ENCODE results near the gene FBXL7.

FBXL7 gene

DNA sequence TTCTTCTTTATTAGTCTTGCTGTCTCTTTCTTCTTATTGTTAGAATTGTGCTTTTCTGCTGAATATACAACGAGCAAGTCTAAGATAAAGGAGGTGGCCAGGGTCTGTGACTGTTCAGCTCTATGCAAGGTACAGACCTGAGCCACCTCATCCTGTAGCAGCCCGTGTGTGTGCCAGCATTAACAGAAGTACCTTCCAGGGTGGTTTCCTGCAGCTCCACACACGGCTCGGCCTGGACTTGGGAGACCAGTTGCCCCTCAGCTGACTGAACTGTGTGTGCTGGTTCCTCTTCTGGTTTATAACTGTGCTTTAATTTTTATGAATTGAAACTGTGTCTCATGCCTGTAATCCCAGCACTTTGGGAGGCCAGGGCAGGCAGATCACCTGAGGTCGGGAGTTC, 70.5 kb downstream of the FBXL7 start:
- H3K36me3 ChIP-seq (ENCODE audit: control insufficient read depth, insufficient read depth, low read length): no peaks in the 10 kb centered on the region

DNA sequence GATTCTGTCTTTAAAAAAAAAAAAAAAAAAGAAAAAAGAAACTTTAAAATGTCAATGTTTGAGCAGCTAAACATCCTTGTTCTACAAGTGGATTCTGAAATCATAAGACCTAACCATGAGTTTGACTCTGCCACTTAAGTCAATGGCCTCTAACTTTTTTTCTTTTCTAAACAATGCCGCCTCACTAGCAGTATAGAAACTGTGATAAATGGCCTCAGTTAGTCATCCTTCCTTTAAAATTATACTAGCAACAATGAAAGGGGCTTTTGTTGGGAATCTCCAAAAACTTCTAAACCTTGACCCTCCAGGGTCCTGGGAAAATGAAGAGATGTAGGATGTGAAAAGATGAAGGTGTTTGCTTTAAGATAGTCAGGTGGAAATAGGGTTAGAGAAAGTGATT, 71.1 kb downstream of the FBXL7 start:
- Histone ChIP-seq H3K4me3 (ENCODE audit: low read depth, low read length) (no peak overlapping the region), H3K9me3 (ENCODE audit: control insufficient read depth, insufficient read depth, low read length) (no peaks in the 10 kb centered on the region), H3K36me3 (ENCODE audit: control insufficient read depth, insufficient read depth, low read length) (no peaks in the 10 kb centered on the region), H3K4me1 (ENCODE audit: control insufficient read depth, insufficient read depth, low read length) (peaks cover 4% of the 10 kb centered on the region), H3K27me3 (ENCODE audit: control insufficient read depth, insufficient read depth, low read length) (no peaks in the 10 kb centered on the region), H3K9ac (ENCODE audit: low read depth, low read length) (no peak overlapping the region)

More for the DNA sequence above, 70.5 kb downstream of the FBXL7 start:
- Histone ChIP-seq H3K4me3 (ENCODE audit: low read depth, low read length) (no peak overlapping the region), H3K9ac (ENCODE audit: low read depth, low read length) (no peak overlapping the region), H3K9me3 (ENCODE audit: control insufficient read depth, insufficient read depth, low read length) (no peaks in the 10 kb centered on the region), H3K4me1 (ENCODE audit: control insufficient read depth, insufficient read depth, low read length) (peaks cover 4% of the 10 kb centered on the region), H3K27me3 (ENCODE audit: control insufficient read depth, insufficient read depth, low read length) (no peaks in the 10 kb centered on the region)

DNA sequence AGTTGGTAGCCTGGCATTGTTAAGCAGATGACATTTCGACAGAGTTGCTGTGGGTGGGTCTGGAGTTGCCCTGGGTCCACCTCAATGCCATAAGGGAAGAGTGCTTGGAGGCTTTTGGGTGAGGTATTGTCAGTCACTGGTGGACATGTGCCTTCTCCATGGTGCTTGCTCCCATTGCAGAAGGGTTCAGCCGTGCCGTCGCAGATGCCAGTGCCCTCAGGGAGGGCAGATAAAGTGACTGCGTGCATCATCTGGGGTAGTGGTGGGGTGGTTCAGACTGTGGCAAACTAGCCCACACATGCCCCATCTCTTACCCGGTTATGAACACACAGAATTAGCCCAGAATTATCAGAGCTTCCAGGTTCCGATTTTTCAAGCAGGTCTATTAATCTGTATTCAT, 71.6 kb downstream of the FBXL7 start:
- no peak overlapping the region for H3K4me3 ChIP-seq (ENCODE audit: low read depth, low read length)
- no peaks in the 10 kb centered on the region for H3K36me3 ChIP-seq (ENCODE audit: control insufficient read depth, insufficient read depth, low read length)
- peaks cover 4% of the 10 kb centered on the region for H3K4me1 ChIP-seq (ENCODE audit: control insufficient read depth, insufficient read depth, low read length)

DNA sequence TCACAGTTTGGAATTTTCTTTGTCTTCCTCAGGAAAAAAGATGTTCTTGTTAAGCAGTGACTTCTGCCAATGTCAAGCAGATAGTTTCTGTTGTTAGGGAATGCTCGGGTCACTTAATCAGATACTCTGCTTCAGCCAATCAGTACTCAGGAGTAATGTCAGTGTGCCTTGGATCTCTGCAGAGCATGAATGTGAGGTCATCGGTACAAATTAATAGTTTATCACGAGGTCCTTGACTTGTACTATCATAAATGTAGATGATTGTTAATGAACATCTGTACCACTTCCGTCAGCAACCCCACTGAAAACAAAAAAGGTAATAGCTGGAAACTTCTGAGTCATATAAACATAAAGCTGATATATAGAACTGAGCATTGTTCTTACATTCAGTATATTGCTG, 73.6 kb downstream of the FBXL7 start:
- H3K27me3 ChIP-seq (ENCODE audit: control insufficient read depth, insufficient read depth, low read length): no peaks in the 10 kb centered on the region
- no peak overlapping the region for H3K9ac ChIP-seq (ENCODE audit: low read depth, low read length)
- H3K4me1 ChIP-seq (ENCODE audit: control insufficient read depth, insufficient read depth, low read length): peaks cover 4% of the 10 kb centered on the region
- H3K36me3 ChIP-seq (ENCODE audit: control insufficient read depth, insufficient read depth, low read length): no peaks in the 10 kb centered on the region
- no peak overlapping the region for H3K4me3 ChIP-seq (ENCODE audit: low read depth, low read length)
- no peaks in the 10 kb centered on the region for H3K9me3 ChIP-seq (ENCODE audit: control insufficient read depth, insufficient read depth, low read length)

More for the DNA sequence above, 71.6 kb downstream of the FBXL7 start:
- Histone ChIP-seq H3K9me3 (ENCODE audit: control insufficient read depth, insufficient read depth, low read length) (no peaks in the 10 kb centered on the region), H3K27me3 (ENCODE audit: control insufficient read depth, insufficient read depth, low read length) (no peaks in the 10 kb centered on the region), H3K9ac (ENCODE audit: low read depth, low read length) (no peak overlapping the region)

DNA sequence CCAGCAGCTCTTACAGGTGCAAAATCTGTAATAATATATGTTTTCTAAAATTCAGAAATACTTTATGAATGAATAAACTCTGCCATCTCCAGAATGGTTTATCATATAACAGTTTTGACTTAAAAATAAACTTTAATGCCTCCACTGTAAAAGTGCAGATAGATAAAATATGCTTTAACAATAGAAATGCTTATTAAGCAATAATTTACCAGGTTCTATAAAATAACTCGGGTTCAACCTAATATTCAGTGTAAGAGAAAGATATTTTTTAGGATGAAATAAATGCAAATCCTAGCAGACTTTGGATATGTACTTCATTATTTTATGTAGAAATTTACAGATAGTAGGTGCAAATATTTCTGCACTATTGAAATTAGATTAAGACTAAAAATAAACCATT, 74.1 kb downstream of the FBXL7 start:
- Histone ChIP-seq H3K36me3 (ENCODE audit: control insufficient read depth, insufficient read depth, low read length) (no peaks in the 10 kb centered on the region), H3K4me1 (ENCODE audit: control insufficient read depth, insufficient read depth, low read length) (peaks cover 4% of the 10 kb centered on the region), H3K9me3 (ENCODE audit: control insufficient read depth, insufficient read depth, low read length) (no peaks in the 10 kb centered on the region), H3K27me3 (ENCODE audit: control insufficient read depth, insufficient read depth, low read length) (no peaks in the 10 kb centered on the region), H3K9ac (ENCODE audit: low read depth, low read length) (no peak overlapping the region), H3K4me3 (ENCODE audit: low read depth, low read length) (no peak overlapping the region)

DNA sequence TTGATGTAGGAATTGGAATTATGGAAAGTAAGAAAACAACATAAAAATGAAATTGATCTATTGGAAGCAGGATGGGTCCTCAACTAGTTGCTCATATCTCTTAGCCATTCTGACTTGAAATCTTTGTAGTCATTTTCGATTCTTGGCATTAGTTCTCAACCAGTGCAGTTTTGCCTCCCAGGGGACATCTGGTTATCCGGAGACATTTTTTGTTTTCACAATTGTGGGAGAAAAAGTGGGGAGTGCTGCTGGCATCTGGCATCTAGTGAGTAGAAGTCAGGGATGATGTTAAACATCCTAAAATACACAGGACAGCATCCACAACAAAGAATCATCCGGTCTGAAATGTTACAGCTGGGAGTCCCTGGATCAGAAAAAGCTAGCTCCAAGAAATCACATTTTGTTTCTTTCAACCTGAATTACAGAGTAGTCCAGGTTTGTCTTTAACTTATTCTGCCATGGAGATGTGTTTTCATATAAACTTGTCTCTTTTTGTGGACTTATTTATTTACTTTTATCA, 74.9 kb downstream of the FBXL7 start:
- Histone ChIP-seq H3K27me3 (ENCODE audit: control insufficient read depth, insufficient read depth, low read length) (no peaks in the 10 kb centered on the region), H3K9me3 (ENCODE audit: control insufficient read depth, insufficient read depth, low read length) (no peaks in the 10 kb centered on the region), H3K36me3 (ENCODE audit: control insufficient read depth, insufficient read depth, low read length) (no peaks in the 10 kb centered on the region), H3K4me3 (ENCODE audit: low read depth, low read length) (no peak overlapping the region), H3K4me1 (ENCODE audit: control insufficient read depth, insufficient read depth, low read length) (peaks cover 4% of the 10 kb centered on the region), H3K9ac (ENCODE audit: low read depth, low read length) (no peak overlapping the region)

DNA sequence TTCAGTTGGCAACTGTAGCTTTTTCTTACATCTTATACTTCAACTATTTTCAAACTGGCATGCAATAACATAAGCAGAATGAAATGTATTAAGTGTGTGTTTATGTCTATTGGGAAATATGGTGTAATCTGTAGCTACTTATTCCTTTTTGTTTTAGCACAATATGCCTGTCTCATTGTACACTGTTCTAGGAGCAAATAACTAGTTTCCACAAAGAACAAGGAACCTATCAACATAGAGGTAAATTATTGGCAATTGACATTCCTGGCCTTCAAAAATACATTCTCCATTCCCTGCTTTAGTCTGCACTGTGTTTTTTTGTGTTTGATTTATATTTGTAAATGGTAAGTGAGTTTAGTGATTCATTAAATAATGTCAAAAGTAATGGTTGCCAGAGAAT, 75.7 kb downstream of the FBXL7 start:
- no peak overlapping the region for H3K4me3 ChIP-seq (ENCODE audit: low read depth, low read length)
- no peaks in the 10 kb centered on the region for H3K9me3 ChIP-seq (ENCODE audit: control insufficient read depth, insufficient read depth, low read length)
- H3K4me1 ChIP-seq (ENCODE audit: control insufficient read depth, insufficient read depth, low read length): peaks cover 4% of the 10 kb centered on the region
- no peak overlapping the region for H3K9ac ChIP-seq (ENCODE audit: low read depth, low read length)
- no peaks in the 10 kb centered on the region for H3K36me3 ChIP-seq (ENCODE audit: control insufficient read depth, insufficient read depth, low read length)
- H3K27me3 ChIP-seq (ENCODE audit: control insufficient read depth, insufficient read depth, low read length): no peaks in the 10 kb centered on the region

DNA sequence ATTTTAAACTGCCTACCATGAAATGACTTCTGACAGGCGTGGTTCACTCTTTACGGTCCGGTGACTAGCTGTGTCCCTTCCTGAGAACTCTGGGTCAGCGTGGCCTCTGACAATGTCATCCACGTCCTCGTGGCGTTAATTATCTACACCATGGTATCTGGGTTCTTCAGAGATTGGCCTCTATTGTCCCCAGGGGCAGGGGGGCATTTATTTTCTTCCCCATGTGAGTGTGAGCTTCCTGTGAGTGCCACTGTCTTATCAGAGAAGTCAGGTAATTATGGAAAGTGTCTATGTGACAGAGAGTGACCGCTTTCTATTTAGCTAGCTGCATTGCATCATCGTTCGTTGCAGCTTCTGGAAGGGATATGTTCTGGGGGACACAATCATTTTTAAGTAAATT, 77.2 kb downstream of the FBXL7 start:
- Histone ChIP-seq H3K4me3 (ENCODE audit: low read depth, low read length) (no peak overlapping the region), H3K9me3 (ENCODE audit: control insufficient read depth, insufficient read depth, low read length) (no peaks in the 10 kb centered on the region), H3K9ac (ENCODE audit: low read depth, low read length) (no peak overlapping the region), H3K36me3 (ENCODE audit: control insufficient read depth, insufficient read depth, low read length) (no peaks in the 10 kb centered on the region), H3K27me3 (ENCODE audit: control insufficient read depth, insufficient read depth, low read length) (no peaks in the 10 kb centered on the region), H3K4me1 (ENCODE audit: control insufficient read depth, insufficient read depth, low read length) (peaks cover 4% of the 10 kb centered on the region)

DNA sequence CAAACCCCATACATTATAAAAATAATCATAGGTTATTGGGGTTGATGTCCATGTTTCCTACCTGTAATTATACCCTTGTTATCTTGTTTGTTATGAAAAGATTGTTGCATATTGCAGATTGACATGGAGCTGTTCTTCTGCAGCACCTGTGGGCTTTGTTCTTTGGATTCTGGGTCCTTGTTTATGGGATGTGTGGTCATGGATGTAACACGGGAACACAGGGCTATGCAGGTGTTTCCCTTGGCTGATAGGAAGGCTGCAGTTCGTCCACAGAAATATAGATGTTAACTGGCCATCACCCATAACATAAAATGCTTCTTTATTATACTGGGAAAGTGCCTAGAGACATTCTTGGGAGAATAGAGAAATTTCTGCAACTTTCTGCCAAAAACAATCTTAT, 77.9 kb downstream of the FBXL7 start:
- Histone ChIP-seq H3K27me3 (ENCODE audit: control insufficient read depth, insufficient read depth, low read length) (no peaks in the 10 kb centered on the region), H3K9ac (ENCODE audit: low read depth, low read length) (no peak overlapping the region), H3K36me3 (ENCODE audit: control insufficient read depth, insufficient read depth, low read length) (no peaks in the 10 kb centered on the region), H3K4me1 (ENCODE audit: control insufficient read depth, insufficient read depth, low read length) (no peaks in the 10 kb centered on the region), H3K9me3 (ENCODE audit: control insufficient read depth, insufficient read depth, low read length) (no peaks in the 10 kb centered on the region), H3K4me3 (ENCODE audit: low read depth, low read length) (no peak overlapping the region)

DNA sequence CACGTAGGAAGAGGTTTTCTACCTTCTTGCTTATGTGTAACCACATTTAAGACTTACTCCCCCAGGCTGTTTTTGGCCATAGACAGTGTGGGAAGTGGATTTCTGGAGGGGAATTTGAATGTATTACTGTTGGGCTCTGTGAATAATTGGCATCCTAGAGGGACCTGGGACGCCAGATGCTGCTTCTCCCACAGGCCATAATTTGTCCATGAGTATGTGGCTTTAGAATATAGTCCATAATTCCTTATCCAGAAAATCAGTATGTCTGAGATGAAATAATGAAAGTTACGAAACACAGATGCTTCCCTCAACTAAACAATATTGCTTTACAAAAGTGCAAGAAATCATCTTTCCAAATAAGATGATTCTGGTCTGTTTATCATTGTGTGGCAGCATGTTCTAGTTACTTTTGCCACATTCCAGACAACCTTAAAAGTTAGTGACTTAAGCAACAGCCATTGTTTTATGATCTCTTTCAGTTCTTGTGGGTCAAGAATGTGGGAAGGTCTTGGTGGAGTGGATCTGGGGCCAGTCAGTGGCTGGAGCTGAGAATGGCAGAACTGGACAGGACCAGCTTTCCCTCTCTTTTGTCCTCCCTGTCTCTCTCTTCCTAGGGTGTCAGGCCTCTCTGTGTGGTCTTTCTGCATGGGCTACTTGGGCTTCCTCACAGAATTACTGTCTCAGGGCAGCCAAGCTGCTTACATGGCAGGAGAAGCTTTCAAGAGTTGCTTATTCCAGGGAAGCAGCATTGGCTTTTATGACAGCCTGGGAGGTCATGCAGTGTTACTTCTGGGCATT, 79.4 kb downstream of the FBXL7 start:
- H3K4me1 ChIP-seq (ENCODE audit: control insufficient read depth, insufficient read depth, low read length): no peaks in the 10 kb centered on the region
- peaks cover 5% of the 10 kb centered on the region for H3K9me3 ChIP-seq (ENCODE audit: control insufficient read depth, insufficient read depth, low read length)
- no peak overlapping the region for H3K4me3 ChIP-seq (ENCODE audit: low read depth, low read length)
- H3K9ac ChIP-seq (ENCODE audit: low read depth, low read length): no peak overlapping the region
- H3K36me3 ChIP-seq (ENCODE audit: control insufficient read depth, insufficient read depth, low read length): peaks cover 2% of the 10 kb centered on the region
- H3K27me3 ChIP-seq (ENCODE audit: control insufficient read depth, insufficient read depth, low read length): no peaks in the 10 kb centered on the region

DNA sequence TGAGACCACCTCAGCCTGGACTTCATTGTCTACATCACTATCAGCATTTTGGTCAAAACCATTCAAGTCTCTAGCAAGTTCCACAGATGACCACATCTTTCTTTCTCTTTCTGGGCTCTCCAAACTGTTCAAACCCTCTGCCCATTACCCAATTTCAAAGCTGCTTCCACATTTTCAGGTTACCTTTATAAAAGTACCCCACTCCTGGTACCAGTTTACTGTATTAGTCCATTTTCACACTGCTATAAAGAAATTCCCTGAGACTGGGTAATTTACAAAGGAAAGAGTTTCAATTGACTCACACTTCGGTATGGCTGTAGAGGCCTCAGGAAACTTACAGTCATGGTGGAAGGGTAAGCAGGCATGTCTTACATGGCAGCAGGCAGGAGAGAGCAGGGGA, 84.5 kb downstream of the FBXL7 start:
- no peaks in the 10 kb centered on the region for H3K27me3 ChIP-seq (ENCODE audit: control insufficient read depth, insufficient read depth, low read length)
- no peak overlapping the region for H3K4me3 ChIP-seq (ENCODE audit: low read depth, low read length)
- H3K9ac ChIP-seq (ENCODE audit: low read depth, low read length): no peak overlapping the region
- no peaks in the 10 kb centered on the region for H3K4me1 ChIP-seq (ENCODE audit: control insufficient read depth, insufficient read depth, low read length)
- peaks cover 2% of the 10 kb centered on the region for H3K36me3 ChIP-seq (ENCODE audit: control insufficient read depth, insufficient read depth, low read length)
- peaks cover 5% of the 10 kb centered on the region for H3K9me3 ChIP-seq (ENCODE audit: control insufficient read depth, insufficient read depth, low read length)

DNA sequence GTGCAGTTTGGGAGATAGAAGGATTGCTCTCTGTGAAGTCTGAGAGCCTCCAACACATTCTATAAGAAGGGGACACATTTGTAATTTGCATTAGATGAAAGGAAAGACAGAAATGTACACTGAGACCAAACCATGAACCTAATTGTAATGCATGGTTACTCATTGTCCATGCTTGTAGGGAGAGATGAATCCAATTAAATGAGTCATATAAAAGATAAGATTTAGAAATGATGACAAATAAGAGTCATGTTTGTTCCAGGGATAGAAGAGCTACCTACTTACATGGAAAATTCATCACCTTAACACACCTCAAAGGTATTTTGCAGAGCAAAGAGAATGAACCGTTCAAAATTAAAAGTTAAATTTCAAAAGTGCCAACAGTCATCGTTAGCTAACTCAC, 85.1 kb downstream of the FBXL7 start:
- no peak overlapping the region for H3K9ac ChIP-seq (ENCODE audit: low read depth, low read length)
- H3K4me1 ChIP-seq (ENCODE audit: control insufficient read depth, insufficient read depth, low read length): no peaks in the 10 kb centered on the region
- peaks cover 5% of the 10 kb centered on the region for H3K9me3 ChIP-seq (ENCODE audit: control insufficient read depth, insufficient read depth, low read length)
- no peak overlapping the region for H3K4me3 ChIP-seq (ENCODE audit: low read depth, low read length)
- H3K27me3 ChIP-seq (ENCODE audit: control insufficient read depth, insufficient read depth, low read length): no peaks in the 10 kb centered on the region
- H3K36me3 ChIP-seq (ENCODE audit: control insufficient read depth, insufficient read depth, low read length): peaks cover 2% of the 10 kb centered on the region
